ENCODE data around the gene B4GALT2.

B4GALT2 gene

DNA sequence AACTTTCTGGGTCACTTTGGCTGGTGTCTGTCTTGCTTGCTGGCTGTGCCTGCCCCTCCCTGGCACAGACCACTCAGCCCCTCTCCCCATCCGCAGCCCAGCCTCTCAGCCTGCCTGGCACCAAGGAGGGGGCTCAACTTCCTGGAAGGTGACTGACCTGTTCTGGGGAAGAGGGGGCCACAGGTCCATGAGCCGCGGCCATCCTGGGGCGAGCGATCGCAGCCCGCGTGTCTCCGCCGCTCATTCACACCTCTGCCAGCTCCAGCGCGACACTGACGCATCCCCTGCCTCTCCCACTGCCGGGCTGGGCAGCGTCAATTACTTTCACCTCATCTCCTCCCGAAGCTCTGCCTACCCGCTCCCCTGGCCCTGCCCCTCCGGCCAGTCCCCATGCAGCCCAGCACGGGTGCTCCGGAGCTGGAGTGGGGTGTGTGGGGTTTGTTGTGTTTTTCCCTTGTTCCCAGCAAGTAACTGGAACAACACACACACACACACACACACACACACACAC is 37.9 kb downstream of the B4GALT2 start:
- no peak for DNase-seq (ENCODE audit: low read depth)
- no peak overlapping the region for H3K4me3 ChIP-seq (ENCODE audit: low read depth, low read length)
- TF ChIP-seq CTCF (IDR thresholded peaks at IDR 0.05; ENCODE audit: low read depth, low read length, missing control alignments), result no peak

DNA sequence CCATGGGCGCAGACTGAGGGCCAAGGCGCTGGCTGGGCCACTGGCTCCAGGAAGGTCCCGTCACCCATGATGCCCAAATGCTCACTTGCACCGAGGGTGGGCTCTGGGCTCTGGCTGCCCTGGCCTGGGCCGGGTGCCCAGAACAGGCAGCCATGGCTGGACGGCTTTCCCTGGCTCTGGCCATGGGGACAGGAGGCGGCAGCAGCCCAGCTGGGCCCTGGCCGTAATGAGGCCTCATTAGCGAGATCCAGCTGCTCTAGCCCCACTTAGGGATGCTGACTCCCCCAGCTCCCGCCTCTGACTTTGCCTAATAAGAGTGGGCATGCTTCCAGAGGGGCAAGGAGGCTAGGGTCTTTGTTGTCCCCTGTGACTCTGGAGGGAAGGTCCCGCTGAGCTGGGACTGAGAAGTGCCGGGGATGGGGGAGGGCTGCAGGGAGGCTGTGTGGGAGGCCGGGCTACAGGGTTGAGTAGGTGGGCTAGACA is 40.5 kb downstream of the B4GALT2 start:
- no peak for TF ChIP-seq CTCF (IDR thresholded peaks at IDR 0.05; ENCODE audit: low read depth, low read length, missing control alignments)
- DNase-seq (ENCODE audit: low read depth), result no peak
- no peak overlapping the region for H3K4me3 ChIP-seq (ENCODE audit: low read depth, low read length)

- DNase-seq (ENCODE audit: low read depth), result no peak
- TF ChIP-seq CTCF (IDR thresholded peaks at IDR 0.05; ENCODE audit: low read depth, low read length, missing control alignments), result no peak
- H3K4me3 ChIP-seq (ENCODE audit: low read depth, low read length), result no peak overlapping the region
Measured at GRCh38 chr1:44020464-44020863, 41.5 kb downstream of the B4GALT2 start.

GRCh38 chr1:44021156-44021555 is 42.1 kb downstream of the B4GALT2 start:
- DNase-seq (ENCODE audit: low read depth), result no peak
- TF ChIP-seq CTCF (IDR thresholded peaks at IDR 0.05; ENCODE audit: low read depth, low read length, missing control alignments), result no peak
- H3K4me3 ChIP-seq (ENCODE audit: low read depth, low read length), result no peak overlapping the region

DNA sequence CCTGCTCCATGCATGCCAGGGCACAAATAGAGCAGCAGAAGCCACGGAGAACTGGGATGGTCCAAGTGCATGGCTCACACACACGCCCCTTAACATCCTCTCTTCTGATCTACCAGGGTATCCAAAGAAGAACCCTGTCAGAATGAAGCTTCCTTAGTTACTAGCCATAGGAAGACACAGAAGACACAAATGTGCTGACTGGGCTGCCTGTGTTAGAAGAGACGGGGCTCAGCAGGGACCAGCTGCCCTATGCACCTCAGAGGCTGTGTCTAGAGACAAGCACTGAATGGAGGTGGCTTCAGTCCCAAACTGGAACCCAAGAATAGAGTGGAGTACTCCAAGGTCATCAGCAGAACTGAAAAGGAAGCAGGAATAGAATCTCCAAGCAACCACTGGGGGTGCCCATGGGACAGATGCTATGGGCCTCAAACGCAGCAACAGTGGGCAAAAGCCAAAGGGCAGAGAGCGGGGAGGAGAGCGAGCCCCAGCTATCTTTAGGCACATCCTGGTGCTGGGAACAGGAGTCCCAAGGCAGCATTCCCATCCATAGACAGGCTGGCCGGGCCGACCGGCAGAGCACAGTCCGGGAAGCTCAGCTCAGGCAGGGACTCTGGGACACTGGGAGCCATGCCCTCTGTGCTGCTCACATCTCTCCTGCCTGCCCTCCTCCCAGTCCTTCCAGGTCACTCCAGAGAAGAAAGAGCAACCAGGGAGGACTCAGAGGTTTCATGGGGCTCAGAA is 42.7 kb downstream of the B4GALT2 start:
- H3K4me3 ChIP-seq (ENCODE audit: low read depth, low read length), result no peak overlapping the region
- DNase-seq (ENCODE audit: low read depth), result no peak
- TF ChIP-seq CTCF (IDR thresholded peaks at IDR 0.05; ENCODE audit: low read depth, low read length, missing control alignments), result no peak

DNA sequence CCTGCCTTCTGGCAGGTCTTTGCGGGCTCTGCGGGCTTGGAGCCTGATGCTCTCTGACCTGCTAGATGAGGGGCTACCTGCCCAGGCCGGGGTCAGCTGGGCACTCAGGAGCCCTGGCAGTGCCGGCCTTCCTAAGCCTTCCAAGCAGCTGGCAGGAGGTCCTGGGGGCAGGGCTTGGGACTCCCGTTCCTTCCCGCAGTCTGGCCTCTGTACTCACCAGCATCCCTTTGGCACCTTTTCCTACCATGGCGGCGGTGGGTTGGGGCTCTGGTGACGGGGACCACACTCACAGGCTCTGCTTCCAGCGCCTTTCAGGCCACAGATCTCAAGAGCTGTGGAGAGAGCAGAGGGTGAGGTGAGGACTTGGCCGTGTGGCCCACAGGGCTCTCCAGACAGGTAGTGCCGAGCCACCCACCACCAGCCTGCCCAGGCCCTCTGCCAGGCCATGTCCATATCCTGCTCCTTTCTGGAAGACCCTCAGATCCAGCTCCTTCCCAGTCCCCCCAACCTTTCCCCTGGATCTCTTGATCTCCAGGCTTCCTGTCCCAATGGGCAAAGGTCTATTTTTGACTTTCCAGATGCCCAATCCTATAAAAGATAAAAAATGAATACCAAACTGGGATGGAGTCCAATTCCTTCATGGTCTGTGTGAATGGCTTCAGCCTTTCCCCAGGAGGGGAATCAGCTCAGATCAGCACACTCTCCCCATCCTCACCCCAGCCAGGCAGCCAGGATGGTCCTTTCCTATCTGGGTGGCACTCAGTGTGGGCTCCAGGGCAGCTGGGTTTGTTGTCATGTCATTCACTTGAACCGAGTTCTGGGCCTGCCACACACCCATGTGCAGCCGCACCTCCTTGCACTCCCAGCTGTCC is 45.3 kb downstream of the B4GALT2 start:
- no peak overlapping the region for H3K4me3 ChIP-seq (ENCODE audit: low read depth, low read length)
- DNase-seq (ENCODE audit: low read depth), result no peak
- TF ChIP-seq CTCF (IDR thresholded peaks at IDR 0.05; ENCODE audit: low read depth, low read length, missing control alignments), result no peak

Measured in GM12864 (cell line).